GM21529 (cell line): ENCODE data around the gene ABCC10.
"Not testable (repeated sequence)": the region's sequence is repeated elsewhere in the genome, so short reads cannot be mapped to it uniquely, and the experiment has no call there.

Experiments
- ATAC-seq: cut with Tn5 transposase; IDR thresholded peaks from one replicate; pipeline ENCODE4 v1.9.1; 2021; ENCODE audit not compliant: unreplicated experiment

Gene ABCC10

GRCh38 chr6:43427406-43428111, at the start of gene ABCC10:
Gene ABCC10, plus strand, starts transcription at chr6:43427541. Its CDS starts 438 bp downstream, at chr6:43427979.
- ATAC-seq: peak; percentile 90

GRCh38 chr6:43377710-43378229, 49.6 kb upstream of the ABCC10 start:
- peak; percentile 34 for ATAC-seq

- no peak for ATAC-seq
Observed at GRCh38 chr6:43378631-43379030, 48.7 kb upstream of the ABCC10 start.

- not testable (repeated sequence) for ATAC-seq
Observed at GRCh38 chr6:43380858-43381257, 46.5 kb upstream of the ABCC10 start.

GRCh38 chr6:43383021-43383667, 44.2 kb upstream of the ABCC10 start:
- no peak for ATAC-seq

- ATAC-seq: no peak
Observed at GRCh38 chr6:43386492-43386891, 40.8 kb upstream of the ABCC10 start.

- no peak for ATAC-seq
Observed at GRCh38 chr6:43389730-43390295, 37.5 kb upstream of the ABCC10 start.

- not testable (repeated sequence) for ATAC-seq
Observed at GRCh38 chr6:43390753-43391439, 36.4 kb upstream of the ABCC10 start.

- ATAC-seq: no peak
Observed at GRCh38 chr6:43391440-43392031, 35.8 kb upstream of the ABCC10 start.

- ATAC-seq: not testable (repeated sequence)
Observed at GRCh38 chr6:43393133-43393532, 34.2 kb upstream of the ABCC10 start.

- no peak for ATAC-seq
Observed at GRCh38 chr6:43393602-43394001, 33.7 kb upstream of the ABCC10 start.

- ATAC-seq: no peak
Observed at GRCh38 chr6:43394982-43395381, 32.4 kb upstream of the ABCC10 start.

GRCh38 chr6:43395776-43396175, 31.6 kb upstream of the ABCC10 start:
- no peak for ATAC-seq

GRCh38 chr6:43396408-43397149, 30.8 kb upstream of the ABCC10 start:
- no peak for ATAC-seq

- ATAC-seq: no peak
Observed at GRCh38 chr6:43399932-43400487, 27.3 kb upstream of the ABCC10 start.

- no peak for ATAC-seq
Observed at GRCh38 chr6:43401730-43402129, 25.6 kb upstream of the ABCC10 start.

GRCh38 chr6:43402820-43403219, 24.5 kb upstream of the ABCC10 start:
- no peak for ATAC-seq

GRCh38 chr6:43405354-43405753, 22.0 kb upstream of the ABCC10 start:
- no peak for ATAC-seq

- no peak for ATAC-seq
Observed at GRCh38 chr6:43407296-43407695, 20.0 kb upstream of the ABCC10 start.

- ATAC-seq: no peak
Observed at GRCh38 chr6:43408259-43408658, 19.1 kb upstream of the ABCC10 start.
